Esophagus muscularis mucosa (tissue), 4 donors: ENCODE measurements around the gene PEAR1.

Source experiments
- CTCF ChIP-seq, 3 experiments: fragments of 200-600 bp in 2 of 3; fragments of 450-650 bp in 1 of 3; sonication (generic) in 2 of 3; IDR thresholded peaks; one replicate each; pipeline ENCODE4 v1.5.1; 2017 to 2019; ENCODE audit warnings: antibody characterized with exemption in 3 of 3, mild to moderate bottlenecking in 2 of 3, moderate library complexity in 1 of 3
- EP300 ChIP-seq: sonication (generic); formaldehyde crosslinking; IDR thresholded peaks from one replicate; pipeline ENCODE4 v1.6.1; 2017; ENCODE audit warnings: antibody characterized with exemption
- POLR2A ChIP-seq: fragments of 450-650 bp; IDR thresholded peaks from one replicate; pipeline ENCODE4 v1.6.1; 2017; ENCODE audit warnings: antibody characterized with exemption, moderate library complexity, mild to moderate bottlenecking, low read depth
- POLR2AphosphoS5 ChIP-seq, 2 donors: sonication (generic); formaldehyde crosslinking; IDR thresholded peaks; one replicate each; pipeline ENCODE4 v1.6.1; 2017; ENCODE audit warnings: antibody characterized with exemption in 2 of 2

DNA sequence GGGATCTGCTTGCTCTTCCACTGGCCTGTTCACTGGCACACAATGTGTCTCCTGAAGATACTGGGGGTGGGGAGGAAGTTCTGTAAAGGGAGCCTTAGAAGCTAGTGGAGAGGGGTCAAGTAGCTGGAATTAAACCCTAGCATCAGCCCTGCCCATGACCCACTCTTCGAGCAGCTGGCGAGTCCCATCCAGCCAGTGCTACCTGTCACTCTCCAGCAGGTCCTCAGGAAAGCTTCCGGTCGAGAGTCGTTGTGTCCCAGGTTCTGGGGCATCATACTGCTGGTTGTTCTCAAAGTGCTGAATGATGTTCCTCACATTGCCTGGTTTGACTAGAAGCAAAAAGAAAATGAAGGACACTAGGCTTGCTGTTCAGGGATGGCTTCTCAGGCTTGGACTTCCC, 57.9 kb downstream of the PEAR1 start:
- TF ChIP-seq CTCF (IDR thresholded peaks at IDR 0.05) = no peak
- TF ChIP-seq POLR2A = no peak
- no peak for TF ChIP-seq POLR2AphosphoS5 (IDR thresholded peaks at IDR 0.05)
- TF ChIP-seq EP300 = no peak
